GM18951 (cell line): ENCODE data around the gene SLC25A29.

ENCODE experiments used
- POLR2A ChIP-seq: IDR thresholded peaks from 4 replicates; pipeline ENCODE4 v1.6.1; 2011; ENCODE audit warnings: mild to moderate bottlenecking; ENCODE audit not compliant: insufficient read length, insufficient read depth; ENCODE audit errors: extremely low read depth
- in situ Hi-C: fragments of 300-500 bp; cut with MboI; formaldehyde crosslinking; loops from one replicate; pipeline ENCODE4 v1.12.0; 2022; ENCODE audit warnings: low sequenced_read_pairs, mixed read lengths, inconsistent platforms; ENCODE audit not compliant: unreplicated experiment

SLC25A29 gene

GRCh38 chr14:100261621-100262020, 44.6 kb downstream of the SLC25A29 start:
- in situ Hi-C loops: no loop called here
- TF ChIP-seq POLR2A: no peak

GRCh38 chr14:100256339-100256895, 49.8 kb downstream of the SLC25A29 start:
- no peak for TF ChIP-seq POLR2A
- in situ Hi-C loops: no loop called here

GRCh38 chr14:100252684-100253083, 53.6 kb downstream of the SLC25A29 start:
- in situ Hi-C loops: no loop called here
- TF ChIP-seq POLR2A: no peak

GRCh38 chr14:100250732-100251465, 55.3 kb downstream of the SLC25A29 start:
- TF ChIP-seq POLR2A: no peak
- in situ Hi-C loops: no loop called here

GRCh38 chr14:100246809-100247428, 59.3 kb downstream of the SLC25A29 start:
- in situ Hi-C loops: no loop called here
- TF ChIP-seq POLR2A: no peak

GRCh38 chr14:100243020-100243419, 63.2 kb downstream of the SLC25A29 start:
- in situ Hi-C loops: no loop called here
- TF ChIP-seq POLR2A: no peak

GRCh38 chr14:100241279-100241678, 65.0 kb downstream of the SLC25A29 start:
- in situ Hi-C loops: no loop called here
- TF ChIP-seq POLR2A: no peak
